CD4-positive, alpha-beta T cell treated with Interleukin-6 at 100 ng/mL for 8 hours (primary cell): ENCODE data around the gene C1orf74.

Source experiments
- DNase-seq: peaks from one replicate; pipeline ENCODE4 v3.0.0-alpha.2; 2020; ENCODE audit warnings: mixed read lengths, low spot score

The C1orf74 gene

GRCh38 chr1:209769971-209770370, 14.4 kb downstream of the C1orf74 start:
- no peak for DNase-seq

GRCh38 chr1:209769171-209769904, 15.0 kb downstream of the C1orf74 start:
- peak; percentile 88 for DNase-seq

- DNase-seq, result peak; percentile 90
Observed at GRCh38 chr1:209768354-209768774, 16.0 kb downstream of the C1orf74 start.

GRCh38 chr1:209767706-209768105, 16.7 kb downstream of the C1orf74 start:
- DNase-seq, result no peak

GRCh38 chr1:209767096-209767495, 17.3 kb downstream of the C1orf74 start:
- no peak for DNase-seq

- no peak for DNase-seq
Observed at GRCh38 chr1:209766051-209766450, 18.3 kb downstream of the C1orf74 start.

- no peak for DNase-seq
Observed at GRCh38 chr1:209761011-209761635, 23.2 kb downstream of the C1orf74 start.

GRCh38 chr1:209759829-209760359, 24.5 kb downstream of the C1orf74 start:
- no peak for DNase-seq

GRCh38 chr1:209758400-209758799, 26.0 kb downstream of the C1orf74 start:
- DNase-seq, result no peak

- DNase-seq, result peak; percentile 53
Observed at GRCh38 chr1:209756615-209757445, 27.5 kb downstream of the C1orf74 start.

- peak; percentile 87 for DNase-seq
Observed at GRCh38 chr1:209755926-209756614, 28.3 kb downstream of the C1orf74 start, which contains the start of gene TRAF3IP3. TRAF3IP3 (plus strand) TSS chr1:209756053; CDS start chr1:209760040, 3,987 bp downstream.

GRCh38 chr1:209755256-209755655, 29.1 kb downstream of the C1orf74 start:
- DNase-seq, result no peak

- no peak for DNase-seq
Observed at GRCh38 chr1:209752890-209753289, 31.5 kb downstream of the C1orf74 start.

- DNase-seq, result peak; percentile 40
Observed at GRCh38 chr1:209751627-209752231, 32.6 kb downstream of the C1orf74 start.

GRCh38 chr1:209749670-209750323, 34.6 kb downstream of the C1orf74 start:
- no peak for DNase-seq

GRCh38 chr1:209749205-209749604, 35.2 kb downstream of the C1orf74 start:
- no peak for DNase-seq

GRCh38 chr1:209748620-209749019, 35.7 kb downstream of the C1orf74 start:
- no peak for DNase-seq

GRCh38 chr1:209747580-209748262, 36.6 kb downstream of the C1orf74 start:
- peak; percentile 85 for DNase-seq

GRCh38 chr1:209746451-209747165, 37.8 kb downstream of the C1orf74 start:
- DNase-seq, result no peak

GRCh38 chr1:209743145-209743482, 41.2 kb downstream of the C1orf74 start:
- no peak for DNase-seq
